PC-3 (cell line): ENCODE results near the gene LRWD1. TPM values are rescaled to one million over a fixed set of nuclear protein-coding genes. Genes with fewer than 3 reads are reported as not detected.

ENCODE experiments used
- ATAC-seq: fragments of 200-7000 bp; cut with Tn5 transposase; 2 replicates; pipeline ENCODE4 v1.9.1; 2020; ENCODE audit warnings: mild to moderate bottlenecking, moderate library complexity
- BruUV-seq: library from RNA; stranded (reverse); fragments of 400-500 nt; replicated peaks from 2 replicates; lab custom pipeline; 2021; lab: Mats Ljungman, UMichigan
- CTCF ChIA-PET: fragments of 300-600 bp; sonication (Branson Sonifier 250); formaldehyde crosslinking; loops from one replicate; lab custom pipeline; 2022; ENCODE audit warnings: antibody characterized with exemption; lab: Charles Lee
- POLR2A ChIA-PET: fragments of 300-600 bp; sonication (Branson Sonifier 250); formaldehyde crosslinking; loops from one replicate; lab custom pipeline; 2022; ENCODE audit warnings: antibody characterized with exemption; ENCODE audit not compliant: unreplicated experiment; lab: Charles Lee
- DNase-seq: peaks from one replicate; pipeline ENCODE4 v3.0.0-alpha.2; 2015
- H2AFZ ChIP-seq: fragments of 300-600 bp; sonication (generic); 2 replicates; pipeline ENCODE4 v1.6.0; 2016; ENCODE audit warnings: antibody characterized with exemption, low read length
- H3F3A ChIP-seq: fragments of 300-600 bp; sonication (generic); one replicate; pipeline ENCODE4 v1.6.0; 2017; ENCODE audit warnings: antibody characterized with exemption, low read length, control low read depth, mild to moderate bottlenecking; ENCODE audit not compliant: unreplicated experiment
- H3K27ac ChIP-seq: fragments of 300-600 bp; sonication (generic); 2 replicates; pipeline ENCODE4 v1.5.1; 2016; ENCODE audit warnings: mild to moderate bottlenecking, low read length
- H3K27me3 ChIP-seq: fragments of 300-600 bp; sonication (generic); 2 replicates; pipeline ENCODE4 v1.6.1; 2016; ENCODE audit warnings: low read length, mixed read lengths
- H3K36me3 ChIP-seq: fragments of 300-600 bp; sonication (generic); 2 replicates; pipeline ENCODE4 v1.6.1; 2016; ENCODE audit warnings: low read depth, mixed run types, low read length, mixed read lengths
- H3K4me1 ChIP-seq: fragments of 300-600 bp; sonication (generic); 2 replicates; pipeline ENCODE4 v1.5.1; 2016; ENCODE audit warnings: low read length; ENCODE audit not compliant: insufficient read depth
- H3K4me2 ChIP-seq: fragments of 300-600 bp; sonication (generic); 2 replicates; pipeline ENCODE4 v1.6.0; 2016; ENCODE audit warnings: low read length
- H3K4me3 ChIP-seq: fragments of 300-600 bp; sonication (generic); 2 replicates; pipeline ENCODE4 v1.5.1; 2016; ENCODE audit warnings: mild to moderate bottlenecking, low read length, mixed read lengths
- H3K79me2 ChIP-seq: fragments of 300-600 bp; sonication (generic); 2 replicates; pipeline ENCODE4 v1.6.1; 2017; ENCODE audit warnings: low read length, mixed read lengths
- H3K9ac ChIP-seq: fragments of 300-600 bp; sonication (generic); 2 replicates; pipeline ENCODE4 v1.6.0; 2016; ENCODE audit warnings: mild to moderate bottlenecking, low read length
- H3K9me2 ChIP-seq: fragments of 300-600 bp; sonication (generic); replicated peaks from 2 replicates; pipeline ENCODE4 v1.6.1; 2016; ENCODE audit warnings: mixed run types, low read length, mixed read lengths
- H3K9me3 ChIP-seq: fragments of 300-600 bp; sonication (generic); 2 replicates; pipeline ENCODE4 v1.6.1; 2016; ENCODE audit warnings: low read length, mixed read lengths
- H4K20me1 ChIP-seq: fragments of 300-600 bp; sonication (generic); 2 replicates; pipeline ENCODE4 v1.6.1; 2016; ENCODE audit warnings: low read length, mixed read lengths
- CTCF ChIP-seq: fragments of 300-600 bp; sonication (generic); conservative IDR thresholded peaks from 2 replicates; pipeline ENCODE4 v1.5.1; 2017; ENCODE audit warnings: antibody characterized with exemption, low read depth, mild to moderate bottlenecking, low read length
- EZH2 ChIP-seq: fragments of 300-600 bp; sonication (generic); IDR thresholded peaks from one replicate; pipeline ENCODE4 v1.6.1; 2017; ENCODE audit warnings: antibody characterized with exemption, mild to moderate bottlenecking, low read length; ENCODE audit not compliant: unreplicated experiment
- EZH2phosphoT487 ChIP-seq: fragments of 300-600 bp; sonication (generic); IDR thresholded peaks from 2 replicates; pipeline ENCODE4 v1.6.1; 2018; ENCODE audit warnings: mild to moderate bottlenecking, antibody characterized with exemption, low read length, borderline replicate concordance
- intact Hi-C: fragments of 100-400 bp; cut with micrococcal nuclease; formaldehyde crosslinking; loops from 2 replicates; pipeline ENCODE4 v1.9.0; 2023
- total RNA-seq: library from RNA; depleted of rRNA; stranded (reverse); fragments of >200 nt; gene quantifications from 2 replicates; pipeline ENCODE4 v1.2.3, GENCODE V29; 2014

LRWD1 gene
- total RNA-seq, 1 experiment from 2014 or later = 41.8 TPM

DNA sequence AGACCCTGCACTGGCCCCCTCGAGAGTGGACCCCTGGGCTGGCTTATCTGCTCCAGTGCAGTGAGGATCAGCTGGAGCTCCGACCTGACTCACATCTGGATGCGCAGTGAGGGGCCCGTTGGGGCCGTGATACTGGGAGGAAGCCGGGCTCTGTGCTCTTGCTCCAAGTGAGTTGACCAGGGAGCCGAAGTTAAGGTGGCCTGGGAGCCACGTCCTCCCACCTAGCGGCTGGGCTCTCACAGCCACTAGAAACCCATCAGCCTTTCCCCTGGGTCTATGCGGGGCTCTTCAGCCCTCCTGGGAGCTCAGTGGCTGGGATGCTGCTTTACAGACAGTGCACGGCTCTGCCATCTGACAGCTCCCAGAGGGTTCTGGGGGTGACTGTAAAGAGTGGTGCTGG lies 9.2 kb upstream of the LRWD1 start:
- Histone ChIP-seq H3F3A (no peaks in the 10 kb centered on the region), H3K36me3 (0 out of 2 replicates have a peak, but pooled peaks cover 3% of the 10 kb centered on the region), H4K20me1 (no peaks in the 10 kb centered on the region), H2AFZ (no peak overlapping the region), H3K27me3 (no peaks in the 10 kb centered on the region), H3K9me3 (no peaks in the 10 kb centered on the region), H3K79me2 (no peaks in the 10 kb centered on the region), H3K9ac (no peak overlapping the region), H3K4me1 (peaks cover 6% of the 10 kb centered on the region; the same call in 1 of the 2 replicates), H3K4me3 (no peak overlapping the region), H3K9me2 (no peaks in the 10 kb centered on the region), H3K27ac (no peak overlapping the region), H3K4me2 (no peak overlapping the region)
- DNase-seq (no peak), ATAC-seq (no peak)
- TF ChIP-seq EZH2phosphoT487 (no peak), CTCF (no peak), EZH2 (no peak)
- BruUV-seq = no TSS peak
- ChIA-PET POLR2A (no interaction called here), CTCF (interaction anchor here (1.2 kb wide), 1 partner anchor 51 kb away, joined by 3 read pairs; no protein-coding TSS in a partner anchor)
- intact Hi-C loops = no loop called here

- TSS peak; percentile 19 for BruUV-seq
- no peaks in the 10 kb centered on the region for H3K9me3 ChIP-seq
- peaks cover 6% of the 10 kb centered on the region; the same call in 1 of the 2 replicates for H3K4me1 ChIP-seq
- H3K9me2 ChIP-seq = no peaks in the 10 kb centered on the region
- H3K9ac ChIP-seq = no peak overlapping the region
- no peak overlapping the region for H3K4me3 ChIP-seq
- no peak overlapping the region for H2AFZ ChIP-seq
- H3K27me3 ChIP-seq = no peaks in the 10 kb centered on the region
- ChIA-PET CTCF (interaction anchor here (0.5 to 1.2 kb wide), 2 partner anchors 52 to 348 kb away, joined by 3 to 10 read pairs; no protein-coding TSS in a partner anchor), POLR2A (no interaction called here)
- H3K36me3 ChIP-seq = 0 out of 2 replicates have a peak, but pooled peaks cover 3% of the 10 kb centered on the region
- DNase-seq = peak; percentile 67
- H3K4me2 ChIP-seq = 0 out of 2 replicates have a peak overlapping the region, but pooled peaks have one; percentile 24
- TF ChIP-seq EZH2 (no peak), CTCF (no peak), EZH2phosphoT487 (no peak)
- no peaks in the 10 kb centered on the region for H3F3A ChIP-seq
- peak overlapping the region; percentile 29 for H3K27ac ChIP-seq
- H4K20me1 ChIP-seq = no peaks in the 10 kb centered on the region
- ATAC-seq = peak; percentile 86
- H3K79me2 ChIP-seq = no peaks in the 10 kb centered on the region
- intact Hi-C loops = no loop called here
Measured at GRCh38 chr7:102456327-102456726, 8.5 kb upstream of the LRWD1 start.

DNA sequence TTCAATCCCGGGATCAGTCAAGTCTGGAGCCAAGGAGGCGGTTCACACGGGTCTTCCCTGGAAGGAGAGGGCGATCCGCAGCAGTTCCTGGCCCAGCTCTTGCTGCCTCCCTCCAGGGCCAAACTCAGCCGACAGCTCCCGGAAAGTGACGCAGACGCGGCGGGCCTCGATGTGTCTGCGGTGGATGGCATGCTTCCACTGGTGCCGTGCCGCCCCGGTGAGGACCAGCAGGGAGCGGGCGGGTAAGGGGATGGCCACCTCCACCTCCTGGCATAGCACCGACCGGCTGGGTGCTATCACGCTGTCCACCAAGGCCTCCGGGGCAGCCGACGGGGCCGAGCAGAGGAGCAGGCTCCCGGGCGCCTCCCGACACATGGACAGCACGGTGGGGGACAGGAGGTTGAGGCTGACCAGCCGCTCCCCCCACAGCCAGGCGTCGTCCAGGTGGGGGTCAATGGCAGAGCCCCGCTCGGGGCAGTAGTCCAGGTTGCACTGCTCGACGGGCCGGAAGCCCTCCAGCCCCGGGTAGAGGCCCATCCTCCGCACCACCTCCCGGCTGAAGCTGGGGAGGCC lies 7.3 kb upstream of the LRWD1 start:
- H3K79me2 ChIP-seq = no peaks in the 10 kb centered on the region
- no TSS peak for BruUV-seq
- no peaks in the 10 kb centered on the region for H3F3A ChIP-seq
- no peaks in the 10 kb centered on the region for H3K9me3 ChIP-seq
- 0 out of 2 replicates have a peak, but pooled peaks cover 3% of the 10 kb centered on the region for H3K36me3 ChIP-seq
- no peak for TF ChIP-seq CTCF
- TF ChIP-seq EZH2 = no peak
- TF ChIP-seq EZH2phosphoT487 = no peak
- ChIA-PET CTCF (no interaction called here), POLR2A (no interaction called here)
- no peak overlapping the region for H3K27ac ChIP-seq
- no peak overlapping the region for H2AFZ ChIP-seq
- intact Hi-C loops = no loop called here
- H3K9ac ChIP-seq = no peak overlapping the region
- H3K4me3 ChIP-seq = no peak overlapping the region
- no peaks in the 10 kb centered on the region for H3K27me3 ChIP-seq
- no peak for DNase-seq
- no peaks in the 10 kb centered on the region for H3K9me2 ChIP-seq
- H3K4me2 ChIP-seq = no peak overlapping the region
- H4K20me1 ChIP-seq = no peaks in the 10 kb centered on the region
- ATAC-seq = no peak
- peaks cover 6% of the 10 kb centered on the region; the same call in 1 of the 2 replicates for H3K4me1 ChIP-seq
